GM18505 (cell line): ENCODE measurements around the gene SSR4.

Experiments used
- ATAC-seq: cut with Tn5 transposase; IDR thresholded peaks from one replicate; pipeline ENCODE4 v1.9.1; 2021; ENCODE audit not compliant: unreplicated experiment
- POLR2A ChIP-seq: IDR thresholded peaks from 4 replicates; pipeline ENCODE4 v1.6.1; 2011; ENCODE audit warnings: borderline replicate concordance; ENCODE audit not compliant: insufficient read depth, insufficient read length; ENCODE audit errors: extremely low read depth

SSR4 gene

GRCh38 chrX:153781428-153782047 is 12.9 kb upstream of the SSR4 start:
- no peak for ATAC-seq
- no peak for TF ChIP-seq POLR2A

GRCh38 chrX:153782313-153782712 is 12.2 kb upstream of the SSR4 start:
- TF ChIP-seq POLR2A = no peak
- no peak for ATAC-seq

- no peak for TF ChIP-seq POLR2A
Observed at GRCh38 chrX:153782871-153783270, 11.6 kb upstream of the SSR4 start.

GRCh38 chrX:153783378-153784013 is 11.0 kb upstream of the SSR4 start:
- ATAC-seq = no peak
- TF ChIP-seq POLR2A = no peak

More at GRCh38 chrX:153782871-153783270, 11.6 kb upstream of the SSR4 start:
- ATAC-seq = no peak

- TF ChIP-seq POLR2A = no peak
- no peak for ATAC-seq
Observed at GRCh38 chrX:153784325-153784967, 10.0 kb upstream of the SSR4 start.

- no peak for TF ChIP-seq POLR2A
- no peak for ATAC-seq
Observed at GRCh38 chrX:153786669-153787068, 7.8 kb upstream of the SSR4 start.

- ATAC-seq = no peak
- no peak for TF ChIP-seq POLR2A
Observed at GRCh38 chrX:153789654-153790053, 4.8 kb upstream of the SSR4 start.

- TF ChIP-seq POLR2A = no peak
- no peak for ATAC-seq
Observed at GRCh38 chrX:153791104-153791852, 3.2 kb upstream of the SSR4 start.

- ATAC-seq = no peak
- no peak for TF ChIP-seq POLR2A
Observed at GRCh38 chrX:153792368-153792767, 2.1 kb upstream of the SSR4 start.

- no peak for ATAC-seq
- no peak for TF ChIP-seq POLR2A
Observed at GRCh38 chrX:153793291-153793690, 1.2 kb upstream of the SSR4 start.

- ATAC-seq = peak; percentile 1
Observed at GRCh38 chrX:153794897-153795816, 689 bp downstream of the SSR4 start.

GRCh38 chrX:153797415-153798015 is 3.0 kb downstream of the SSR4 start:
- no peak for ATAC-seq
- TF ChIP-seq POLR2A = no peak

More at GRCh38 chrX:153794897-153795816, 689 bp downstream of the SSR4 start:
- TF ChIP-seq POLR2A = no peak
